GOT3 (cell line): ENCODE results near the gene CBFA2T2.
"Not testable (repeated sequence)": the region's sequence is repeated elsewhere in the genome, so short reads cannot be mapped to it uniquely, and the experiment has no call there.

Source experiments
- DNase-seq: peaks from one replicate; lab custom pipeline; 2025; ENCODE audit warnings: mixed read lengths; lab: John Stamatoyannopoulos, UW

Gene CBFA2T2

GRCh38 chr20:33576432-33577125 is 86.7 kb downstream of the CBFA2T2 start:
- no peak for DNase-seq

GRCh38 chr20:33578510-33578909 is 88.6 kb downstream of the CBFA2T2 start:
- DNase-seq, result no peak

- DNase-seq, result no peak
These were observed 93.2 kb downstream of the CBFA2T2 start for GRCh38 chr20:33583143-33583542.

- no peak for DNase-seq
These were observed 95.1 kb downstream of the CBFA2T2 start for GRCh38 chr20:33584976-33585375.

GRCh38 chr20:33585413-33585812 is 95.5 kb downstream of the CBFA2T2 start:
- DNase-seq, result no peak

- no peak for DNase-seq
These were observed 99.2 kb downstream of the CBFA2T2 start for GRCh38 chr20:33589059-33589458.

- not testable (repeated sequence) for DNase-seq
These were observed 102.0 kb downstream of the CBFA2T2 start for GRCh38 chr20:33591901-33592300.

- no peak for DNase-seq
These were observed 104.8 kb downstream of the CBFA2T2 start for GRCh38 chr20:33594743-33595142.

- DNase-seq, result no peak
These were observed 110.5 kb downstream of the CBFA2T2 start for GRCh38 chr20:33600414-33600813.

GRCh38 chr20:33600981-33601380 is 111.1 kb downstream of the CBFA2T2 start:
- DNase-seq, result no peak

GRCh38 chr20:33601861-33602260 is 112.0 kb downstream of the CBFA2T2 start:
- no peak for DNase-seq

- no peak for DNase-seq
These were observed 113.1 kb downstream of the CBFA2T2 start for GRCh38 chr20:33602826-33603590.

- no peak for DNase-seq
These were observed 114.4 kb downstream of the CBFA2T2 start for GRCh38 chr20:33604084-33604990.

- no peak for DNase-seq
These were observed 115.1 kb downstream of the CBFA2T2 start for GRCh38 chr20:33604991-33605370.

- no peak for DNase-seq
These were observed 116.3 kb downstream of the CBFA2T2 start for GRCh38 chr20:33606118-33606771.

- no peak for DNase-seq
These were observed 119.6 kb downstream of the CBFA2T2 start for GRCh38 chr20:33609504-33609903.

GRCh38 chr20:33611106-33611505 is 121.2 kb downstream of the CBFA2T2 start:
- no peak for DNase-seq

GRCh38 chr20:33612001-33612400 is 122.1 kb downstream of the CBFA2T2 start:
- DNase-seq, result no peak

- no peak for DNase-seq
These were observed 132.0 kb downstream of the CBFA2T2 start for GRCh38 chr20:33621717-33622400.

GRCh38 chr20:33622705-33623365 is 132.9 kb downstream of the CBFA2T2 start:
- DNase-seq, result no peak

GRCh38 chr20:33624399-33624798 is 134.5 kb downstream of the CBFA2T2 start:
- no peak for DNase-seq
